Neuron (in vitro differentiated cells): Measurements from ENCODE around the gene SLAIN2.
"Not testable (repeated sequence)": the region's sequence is repeated elsewhere in the genome, so short reads cannot be mapped to it uniquely, and the experiment has no call there.

Experiments
- H2AFZ ChIP-seq: one replicate; pipeline ENCODE4 v1.6.1; 2013; ENCODE audit warnings: low read depth, mild to moderate bottlenecking, inconsistent platforms, low read length, moderate library complexity
- H3K27me3 ChIP-seq: one replicate; pipeline ENCODE4 v1.6.1; 2013; ENCODE audit warnings: low read length; ENCODE audit not compliant: insufficient read depth
- H3K36me3 ChIP-seq: one replicate; pipeline ENCODE4 v1.6.1; 2013; ENCODE audit warnings: low read length; ENCODE audit not compliant: insufficient read depth
- H3K4me1 ChIP-seq: one replicate; pipeline ENCODE4 v1.6.1; 2013; ENCODE audit warnings: low read length; ENCODE audit not compliant: insufficient read depth
- H3K4me3 ChIP-seq: 2 replicates; pipeline ENCODE4 v1.5.1; 2013; ENCODE audit warnings: mild to moderate bottlenecking, low read length, moderate library complexity
- H3K9me3 ChIP-seq: one replicate; pipeline ENCODE4 v1.6.1; 2013; ENCODE audit warnings: low read length

The SLAIN2 gene

DNA sequence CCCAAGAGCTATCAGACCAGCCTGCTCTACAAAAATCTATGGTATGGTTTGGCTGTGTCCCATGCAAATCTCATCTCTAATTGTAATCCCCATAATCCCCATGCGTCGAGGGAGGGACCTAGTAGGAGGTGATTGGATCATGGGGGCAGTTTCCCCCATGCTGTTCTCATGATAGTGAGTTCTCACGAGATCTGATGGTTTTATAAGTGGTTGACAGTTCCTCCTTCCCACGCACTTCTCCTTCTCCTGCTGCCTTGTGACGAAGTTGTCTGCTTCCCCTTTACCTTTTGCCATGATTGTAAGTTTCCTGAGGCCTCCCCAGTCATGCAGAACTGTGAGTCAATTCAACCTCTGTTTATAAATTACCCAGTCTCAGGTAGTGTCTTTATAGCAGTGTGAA lies 99.6 kb downstream of the SLAIN2 start:
- not testable (repeated sequence) for H3K4me1 ChIP-seq, H3K9me3 ChIP-seq, H3K36me3 ChIP-seq, H3K4me3 ChIP-seq, H2AFZ ChIP-seq, H3K27me3 ChIP-seq

DNA sequence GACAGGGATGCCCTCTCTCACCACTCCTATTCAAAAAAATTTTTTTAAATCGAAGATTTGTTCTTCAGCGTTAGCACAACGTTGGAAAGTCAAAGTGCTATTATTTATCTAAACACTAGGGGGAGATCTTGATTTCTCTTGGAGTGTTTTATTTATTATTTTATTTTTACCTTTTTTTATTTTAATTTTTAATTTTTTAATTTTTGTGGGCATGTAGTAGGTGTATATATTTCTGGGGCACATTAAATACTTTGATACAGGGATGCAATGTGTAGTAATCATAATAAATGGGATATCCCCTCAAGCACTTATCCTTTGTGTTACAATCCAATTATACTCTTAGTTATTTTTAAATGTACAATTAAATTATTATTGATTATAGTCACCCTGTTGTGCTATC lies 104.4 kb downstream of the SLAIN2 start:
- H3K36me3 ChIP-seq, result no peaks in the 10 kb centered on the region
- H3K4me3 ChIP-seq, result no peak overlapping the region
- no peaks in the 10 kb centered on the region for H3K4me1 ChIP-seq
- no peak overlapping the region for H2AFZ ChIP-seq
- H3K9me3 ChIP-seq, result no peaks in the 10 kb centered on the region
- H3K27me3 ChIP-seq, result no peaks in the 10 kb centered on the region

- Histone ChIP-seq H3K4me3 (no peak overlapping the region), H3K27me3 (no peaks in the 10 kb centered on the region), H2AFZ (no peak overlapping the region), H3K9me3 (no peaks in the 10 kb centered on the region), H3K36me3 (no peaks in the 10 kb centered on the region), H3K4me1 (no peaks in the 10 kb centered on the region)
Measured at GRCh38 chr4:48446642-48447041, 105.3 kb downstream of the SLAIN2 start.

- H2AFZ ChIP-seq, result no peak overlapping the region
- no peaks in the 10 kb centered on the region for H3K9me3 ChIP-seq
- no peaks in the 10 kb centered on the region for H3K27me3 ChIP-seq
- no peak overlapping the region for H3K4me3 ChIP-seq
- no peaks in the 10 kb centered on the region for H3K36me3 ChIP-seq
- H3K4me1 ChIP-seq, result no peaks in the 10 kb centered on the region
Measured at GRCh38 chr4:48449151-48449550, 107.8 kb downstream of the SLAIN2 start.

- no peaks in the 10 kb centered on the region for H3K27me3 ChIP-seq
Measured at GRCh38 chr4:48450740-48451139, 109.4 kb downstream of the SLAIN2 start.

DNA sequence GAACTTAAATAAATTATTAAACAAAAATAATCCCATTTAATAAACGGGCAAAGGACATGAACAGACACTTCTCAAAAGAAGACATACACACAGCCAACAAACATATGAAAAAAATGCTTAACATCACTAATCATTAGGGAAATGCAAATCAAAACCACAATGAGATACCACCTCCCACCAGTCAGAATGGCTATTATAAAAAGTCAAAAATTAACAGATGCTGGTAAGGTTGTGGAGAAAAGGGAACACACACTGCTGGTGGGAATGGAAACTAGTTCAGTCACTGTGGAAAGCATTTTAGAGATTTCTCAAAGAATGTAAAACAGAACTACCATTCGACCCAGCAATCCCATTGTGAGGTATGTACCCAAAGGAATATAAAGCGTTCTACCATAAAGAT lies 110.3 kb downstream of the SLAIN2 start:
- not testable (repeated sequence) for H3K27me3 ChIP-seq, H2AFZ ChIP-seq

More at GRCh38 chr4:48450740-48451139, 109.4 kb downstream of the SLAIN2 start:
- Histone ChIP-seq H3K4me3 (no peak overlapping the region), H3K9me3 (no peaks in the 10 kb centered on the region), H2AFZ (no peak overlapping the region), H3K36me3 (no peaks in the 10 kb centered on the region), H3K4me1 (no peaks in the 10 kb centered on the region)

GRCh38 chr4:48454591-48454990 lies 113.3 kb downstream of the SLAIN2 start:
- H2AFZ ChIP-seq, result no peak overlapping the region
- H3K4me1 ChIP-seq, result no peaks in the 10 kb centered on the region
- no peaks in the 10 kb centered on the region for H3K27me3 ChIP-seq
- H3K4me3 ChIP-seq, result no peak overlapping the region
- H3K9me3 ChIP-seq, result no peaks in the 10 kb centered on the region
- H3K36me3 ChIP-seq, result no peaks in the 10 kb centered on the region

More for the DNA sequence above, 110.3 kb downstream of the SLAIN2 start:
- not testable (repeated sequence) for H3K4me3 ChIP-seq, H3K4me1 ChIP-seq, H3K36me3 ChIP-seq, H3K9me3 ChIP-seq

GRCh38 chr4:48461000-48461399 lies 119.7 kb downstream of the SLAIN2 start:
- Histone ChIP-seq H3K27me3 (no peaks in the 10 kb centered on the region), H3K4me3 (no peak overlapping the region), H3K36me3 (no peaks in the 10 kb centered on the region), H3K4me1 (no peaks in the 10 kb centered on the region), H2AFZ (no peak overlapping the region), H3K9me3 (peaks cover 2% of the 10 kb centered on the region)

GRCh38 chr4:48462363-48462762 lies 121.0 kb downstream of the SLAIN2 start:
- Histone ChIP-seq H3K27me3 (no peaks in the 10 kb centered on the region), H3K4me1 (no peaks in the 10 kb centered on the region), H3K4me3 (no peak overlapping the region), H3K9me3 (peaks cover 2% of the 10 kb centered on the region), H2AFZ (no peak overlapping the region), H3K36me3 (no peaks in the 10 kb centered on the region)

GRCh38 chr4:48467442-48467841 lies 126.1 kb downstream of the SLAIN2 start:
- H3K36me3 ChIP-seq, result no peaks in the 10 kb centered on the region
- peaks cover 2% of the 10 kb centered on the region for H3K9me3 ChIP-seq
- no peaks in the 10 kb centered on the region for H3K27me3 ChIP-seq
- no peak overlapping the region for H2AFZ ChIP-seq
- H3K4me3 ChIP-seq, result no peak overlapping the region
- H3K4me1 ChIP-seq, result peaks cover 12% of the 10 kb centered on the region

- H3K4me3 ChIP-seq, result no peak overlapping the region
- H3K27me3 ChIP-seq, result no peaks in the 10 kb centered on the region
- no peak overlapping the region for H2AFZ ChIP-seq
- peaks cover 12% of the 10 kb centered on the region for H3K4me1 ChIP-seq
- H3K9me3 ChIP-seq, result peaks cover 2% of the 10 kb centered on the region
- H3K36me3 ChIP-seq, result no peaks in the 10 kb centered on the region
Measured at GRCh38 chr4:48467891-48468290, 126.6 kb downstream of the SLAIN2 start.

GRCh38 chr4:48470137-48470536 lies 128.8 kb downstream of the SLAIN2 start:
- Histone ChIP-seq H3K4me3 (no peak overlapping the region), H3K27me3 (no peaks in the 10 kb centered on the region)

DNA sequence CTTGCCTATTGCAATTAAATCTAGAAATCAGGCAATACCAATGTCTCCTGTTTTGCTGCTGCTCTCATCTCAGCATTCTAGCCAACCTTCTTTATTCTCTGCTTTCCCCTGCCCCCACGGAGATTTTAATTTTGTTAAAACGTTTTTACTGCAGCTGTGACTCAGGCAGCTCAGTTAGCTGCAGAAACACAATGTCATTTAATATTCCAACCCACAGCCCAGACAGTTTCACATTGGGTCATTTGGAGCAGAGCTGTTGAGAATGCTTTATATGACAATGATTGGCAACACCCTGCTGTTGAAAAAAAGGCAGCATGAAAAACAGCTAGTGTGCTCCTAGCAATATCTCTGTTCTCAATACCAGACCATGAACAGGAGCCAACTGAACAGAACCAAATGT lies 129.2 kb downstream of the SLAIN2 start:
- H2AFZ ChIP-seq, result peak overlapping the region; percentile 1
- H3K9me3 ChIP-seq, result no peaks in the 10 kb centered on the region
- H3K4me3 ChIP-seq, result no peak overlapping the region
- H3K4me1 ChIP-seq, result peaks cover 12% of the 10 kb centered on the region
- no peaks in the 10 kb centered on the region for H3K27me3 ChIP-seq
- H3K36me3 ChIP-seq, result no peaks in the 10 kb centered on the region

More at GRCh38 chr4:48470137-48470536, 128.8 kb downstream of the SLAIN2 start:
- Histone ChIP-seq H3K9me3 (no peaks in the 10 kb centered on the region), H2AFZ (peak overlapping the region; percentile 1), H3K36me3 (no peaks in the 10 kb centered on the region), H3K4me1 (peaks cover 12% of the 10 kb centered on the region)

DNA sequence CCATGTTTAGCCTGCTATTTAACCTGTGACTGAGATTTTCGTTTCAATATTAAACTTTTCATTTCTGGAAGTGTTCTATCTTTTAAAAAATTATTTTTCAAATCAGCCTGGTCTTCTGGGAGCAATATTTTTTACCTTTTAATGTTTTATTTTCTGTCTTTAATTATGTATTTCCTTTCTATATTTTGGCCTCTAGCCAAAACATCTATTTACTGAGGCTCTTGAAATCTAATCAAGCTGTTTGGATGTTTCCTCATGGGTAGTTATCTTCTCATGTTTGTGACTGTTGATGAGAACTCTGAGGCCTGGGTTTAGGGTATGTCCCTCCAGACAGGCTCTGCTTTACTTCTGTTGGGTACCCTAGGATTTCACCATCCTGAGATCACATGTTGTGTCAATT lies 131.5 kb downstream of the SLAIN2 start:
- H3K27me3 ChIP-seq, result no peaks in the 10 kb centered on the region
- no peak overlapping the region for H2AFZ ChIP-seq
- H3K36me3 ChIP-seq, result no peaks in the 10 kb centered on the region
- no peaks in the 10 kb centered on the region for H3K9me3 ChIP-seq
- no peak overlapping the region for H3K4me3 ChIP-seq
- H3K4me1 ChIP-seq, result peaks cover 12% of the 10 kb centered on the region
